Raji (cell line): ENCODE data around the gene NTSR2.

ENCODE experiments used
- POLR2A ChIP-seq: IDR thresholded peaks from 2 replicates; pipeline ENCODE4 v1.6.1; 2011; ENCODE audit warnings: low read depth, low read length, control low read depth; ENCODE audit not compliant: insufficient read depth

The NTSR2 gene

DNA sequence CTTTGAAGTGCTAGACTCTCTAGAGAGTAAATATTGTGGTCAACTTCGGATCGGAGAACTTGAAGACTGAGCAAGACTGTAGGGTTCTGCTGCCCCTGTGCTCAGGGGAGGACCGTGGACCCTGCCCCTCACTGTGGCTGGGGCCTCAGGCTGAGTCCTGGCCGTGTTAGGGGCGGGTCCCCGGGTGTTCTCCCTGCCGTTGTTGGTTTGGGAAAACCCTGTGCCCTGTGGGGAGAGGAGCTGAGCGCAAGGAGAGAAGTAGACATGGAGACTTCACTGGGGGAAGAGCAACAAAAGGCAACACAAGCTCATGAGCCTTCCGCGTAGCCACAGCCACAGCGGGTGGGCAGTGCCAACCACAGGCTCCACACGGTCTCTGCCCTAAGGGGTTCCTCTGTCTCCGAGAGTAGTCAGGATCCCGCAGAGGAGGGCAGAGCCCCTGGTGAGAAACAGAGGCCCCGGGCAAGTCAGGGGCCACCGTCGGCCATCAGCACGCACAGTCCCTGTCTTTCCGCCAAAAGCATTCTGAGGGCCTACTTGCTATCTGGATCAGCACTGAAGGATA, 53.1 kb downstream of the NTSR2 start:
- no peak for TF ChIP-seq POLR2A

DNA sequence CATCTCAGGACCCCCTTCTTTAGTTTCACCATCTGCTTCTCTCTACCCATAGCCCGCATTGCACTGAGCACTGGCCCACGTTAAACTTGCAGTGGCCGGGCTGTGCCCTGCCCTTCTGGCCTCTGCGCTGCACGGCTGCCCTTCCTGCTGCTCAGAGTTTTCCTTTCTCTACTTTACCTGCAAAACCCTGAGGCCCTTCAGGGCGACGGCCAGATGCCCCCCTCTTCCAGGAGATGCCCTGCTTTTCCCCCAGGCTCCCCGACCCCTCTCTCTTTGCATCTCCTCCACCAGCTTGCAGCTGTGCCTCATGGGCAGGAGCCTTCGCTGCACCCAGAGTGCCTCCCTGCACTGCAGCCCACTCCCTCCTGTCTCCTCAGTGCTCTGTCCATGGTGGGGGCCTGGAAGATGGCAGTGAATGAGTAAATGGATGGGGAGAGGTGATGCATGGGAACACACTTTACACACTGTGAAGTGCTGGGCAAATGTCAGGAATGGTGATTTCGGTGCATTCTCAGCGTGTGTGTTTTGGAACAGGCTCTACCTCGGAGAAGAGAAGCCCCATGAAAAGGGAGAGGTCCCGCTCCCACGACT, 53.8 kb downstream of the NTSR2 start:
- no peak for TF ChIP-seq POLR2A

DNA sequence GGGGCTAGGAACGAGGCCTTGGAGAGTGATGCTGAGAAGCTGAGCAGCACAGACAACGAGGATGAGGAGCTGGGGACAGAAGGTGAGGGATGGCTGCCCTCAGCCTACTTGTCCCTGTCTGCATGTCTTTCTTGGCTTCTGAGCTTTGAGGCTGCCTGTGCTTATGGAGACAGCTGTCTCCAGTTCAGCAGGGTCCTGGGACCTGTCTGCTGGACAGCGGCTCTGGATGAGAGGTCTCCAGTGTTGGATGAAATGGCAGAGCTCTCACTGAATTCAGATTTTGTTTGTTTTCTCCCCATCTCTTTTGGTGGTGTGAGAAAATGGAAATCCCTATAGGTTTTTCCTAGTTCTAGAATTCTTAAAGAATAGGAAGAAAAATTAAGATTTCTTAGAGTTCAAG, 54.8 kb downstream of the NTSR2 start:
- no peak for TF ChIP-seq POLR2A

DNA sequence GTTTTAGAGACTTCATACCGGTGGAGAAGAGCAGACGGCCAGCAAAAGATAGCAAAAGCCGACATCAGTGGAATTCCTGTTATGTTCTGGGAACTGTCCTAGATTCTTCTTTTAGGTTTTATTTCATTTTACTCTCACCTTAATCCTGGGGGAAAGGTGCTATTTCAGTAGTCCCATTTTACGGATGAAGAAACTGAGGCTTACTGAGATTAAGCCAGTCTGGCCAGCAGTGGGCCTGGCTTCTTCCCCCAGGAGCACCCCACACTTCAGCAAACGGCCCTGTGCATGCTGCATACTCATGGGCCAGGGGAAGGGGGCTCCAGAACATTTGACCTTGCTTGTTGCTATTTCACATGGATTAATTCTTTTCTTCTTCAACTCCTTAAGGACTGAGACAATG, 56.7 kb downstream of the NTSR2 start:
- no peak for TF ChIP-seq POLR2A

DNA sequence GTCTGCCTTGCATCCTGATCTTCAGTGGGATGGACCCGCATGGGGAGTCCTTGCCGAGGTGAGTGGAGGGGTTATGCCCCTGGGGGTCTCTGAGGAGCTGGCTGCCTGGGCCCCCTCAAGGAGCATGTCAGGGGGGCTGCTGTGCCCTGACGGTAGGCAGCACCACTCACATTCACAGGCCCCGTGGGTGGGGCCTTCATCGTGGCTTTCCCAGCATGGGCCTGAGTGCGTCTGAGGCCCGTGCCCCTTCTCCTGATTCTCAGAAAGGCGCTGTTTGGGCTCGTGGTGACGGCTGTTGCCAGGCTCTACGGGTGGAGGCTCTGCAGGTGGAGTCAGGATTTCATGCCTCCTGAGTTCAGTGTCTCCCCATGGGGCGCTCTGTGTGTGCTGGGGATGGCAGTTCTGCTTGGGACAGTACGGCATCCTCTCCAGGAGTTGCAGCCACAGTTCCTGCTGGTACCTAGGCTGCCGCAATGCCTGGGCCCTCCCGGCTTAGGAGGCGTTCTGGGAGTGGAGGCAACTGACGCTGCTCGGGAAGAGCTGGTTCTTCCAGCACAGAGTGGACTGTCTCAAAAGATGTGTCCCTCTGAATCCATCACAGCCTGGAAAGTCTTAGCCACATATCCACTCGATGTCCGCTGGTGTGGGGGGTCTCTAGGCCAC, 57.3 kb downstream of the NTSR2 start:
- TF ChIP-seq POLR2A: no peak

DNA sequence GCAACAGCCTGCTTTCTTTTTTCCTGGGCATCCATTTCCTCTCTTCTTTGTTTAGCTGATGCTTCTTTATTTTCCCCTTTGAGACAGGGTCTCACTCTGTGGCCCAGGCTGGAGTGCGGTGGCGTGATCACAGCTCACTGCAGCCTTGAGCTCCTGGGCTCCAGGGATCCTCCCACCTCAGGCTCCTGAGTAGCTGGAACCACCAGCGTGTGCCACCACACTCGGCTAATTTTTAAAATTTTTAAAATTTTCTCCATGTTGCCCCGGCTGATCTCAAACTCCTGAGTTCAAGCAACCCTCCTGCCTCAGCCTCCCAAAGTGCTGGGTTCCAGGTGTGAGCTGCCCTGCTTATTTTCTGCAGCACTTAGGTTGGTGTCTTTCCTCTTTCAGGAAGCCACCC, 58.7 kb downstream of the NTSR2 start:
- TF ChIP-seq POLR2A: no peak

DNA sequence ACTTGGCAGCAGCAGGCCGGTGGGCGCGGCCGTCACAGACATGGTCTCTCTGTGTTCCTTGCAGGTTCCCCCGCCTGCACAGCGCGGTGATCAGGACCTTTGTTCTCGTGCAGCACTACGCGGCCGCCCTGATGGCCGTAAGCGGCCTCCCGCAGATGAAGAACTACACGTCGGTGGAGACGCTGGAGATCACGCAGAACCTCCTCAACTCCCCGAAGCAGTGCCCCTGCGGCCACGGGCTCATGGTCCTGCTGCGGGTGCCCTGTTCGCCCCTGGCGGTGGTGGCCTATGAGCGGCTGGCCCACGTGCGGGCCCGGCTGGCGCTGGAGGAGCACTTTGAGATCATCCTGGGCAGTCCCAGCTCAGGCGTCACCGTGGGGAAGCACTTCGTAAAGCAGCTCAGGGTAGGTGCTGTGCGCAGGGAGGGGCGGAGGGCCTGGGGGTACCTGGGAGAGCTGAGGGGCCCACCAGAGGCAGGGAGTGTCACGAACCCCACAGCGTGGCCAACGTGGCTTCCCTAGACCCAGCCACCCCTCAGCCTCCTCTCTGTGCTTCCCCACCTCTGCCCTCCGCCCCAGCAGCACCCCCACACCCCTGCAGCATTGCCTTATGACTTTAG, 59.3 kb downstream of the NTSR2 start:
- no peak for TF ChIP-seq POLR2A
